IMR-90 (cell line): Measurements from ENCODE around the gene FGFRL1.

Experiments
- CTCF ChIP-seq: conservative IDR thresholded peaks from 2 replicates; pipeline ENCODE4 v1.5.1; 2012; ENCODE audit warnings: mild to moderate bottlenecking, low read depth, low read length, improper control_type of control experiment
- POLR2A ChIP-seq: IDR thresholded peaks from 2 replicates; pipeline ENCODE4 v1.6.1; 2012; ENCODE audit warnings: mild to moderate bottlenecking, low read depth, low read length
- RAD21 ChIP-seq: IDR thresholded peaks from 2 replicates; pipeline ENCODE4 v1.6.1; 2012; ENCODE audit warnings: low read length, improper control_type of control experiment

- TF ChIP-seq CTCF (no peak), POLR2A (no peak), RAD21 (no peak)
Observed at GRCh38 chr4:1060621-1061020, 49.2 kb downstream of the FGFRL1 start.
